HG02884 (cell line): ENCODE results near the gene PRSS12.
"Not testable (repeated sequence)": the region's sequence is repeated elsewhere in the genome, so short reads cannot be mapped to it uniquely, and the experiment has no call there.

Source experiments
- ATAC-seq: cut with Tn5 transposase; IDR thresholded peaks from one replicate; pipeline ENCODE4 v1.9.1; 2021; ENCODE audit warnings: mild to moderate bottlenecking, moderate library complexity; ENCODE audit not compliant: unreplicated experiment

The PRSS12 gene

DNA sequence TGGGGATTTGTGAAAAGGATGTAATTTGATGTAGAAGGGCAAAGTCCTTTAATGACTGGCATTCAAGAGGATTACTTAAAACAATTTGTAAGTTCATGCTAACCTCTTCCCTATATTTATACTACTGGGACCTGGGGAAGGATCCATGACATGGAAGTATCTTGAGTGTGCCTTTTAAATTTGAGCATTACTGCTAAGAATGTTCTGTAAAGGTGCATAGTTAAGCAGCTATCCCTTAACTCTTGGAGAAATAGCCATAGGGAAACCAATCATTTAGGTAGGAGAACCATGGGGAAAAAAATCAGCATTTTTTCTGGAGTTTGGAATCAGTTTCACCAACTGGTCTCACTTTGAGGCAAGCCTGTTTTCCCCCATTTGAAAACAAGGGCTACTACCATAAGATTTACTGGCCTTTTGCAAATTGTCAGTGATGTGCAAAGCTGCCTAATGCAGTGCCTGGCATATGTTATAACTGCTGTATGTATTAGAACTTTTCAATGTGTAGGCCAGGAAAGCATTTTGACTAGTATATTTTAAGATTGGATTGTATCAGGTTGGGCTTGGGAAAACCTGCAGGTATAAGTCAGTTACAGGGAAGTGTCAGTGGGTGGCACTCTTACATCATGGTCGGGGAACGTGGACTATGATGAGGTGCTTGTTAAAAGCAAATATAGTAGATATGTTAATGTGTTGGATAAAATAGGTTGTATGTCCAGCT, 72.1 kb downstream of the PRSS12 start:
- ATAC-seq, result peak; percentile 12

DNA sequence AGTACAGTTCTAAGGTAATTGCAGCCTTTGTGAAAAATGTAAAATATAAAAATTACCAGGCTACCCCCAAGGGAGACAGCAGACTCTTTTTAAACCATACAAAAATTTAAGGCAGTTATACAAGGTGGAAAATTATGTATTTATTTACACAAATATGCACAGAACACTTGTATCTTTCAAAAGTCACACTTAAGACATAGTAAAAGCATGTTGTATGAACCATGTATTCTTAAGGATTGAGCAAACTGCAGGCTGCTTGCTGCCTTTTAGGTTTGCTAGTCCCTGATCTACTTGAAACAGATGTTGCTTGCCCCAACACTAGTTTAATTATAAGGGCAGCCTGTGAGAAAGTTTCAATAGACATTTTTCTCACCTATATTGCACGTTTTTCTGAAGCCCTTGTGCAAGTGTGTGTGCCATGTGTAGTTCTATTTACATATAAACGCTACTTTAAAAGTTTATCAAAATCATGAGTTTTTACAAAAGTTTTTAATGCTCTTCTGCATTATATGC, 72.8 kb downstream of the PRSS12 start:
- ATAC-seq, result no peak

DNA sequence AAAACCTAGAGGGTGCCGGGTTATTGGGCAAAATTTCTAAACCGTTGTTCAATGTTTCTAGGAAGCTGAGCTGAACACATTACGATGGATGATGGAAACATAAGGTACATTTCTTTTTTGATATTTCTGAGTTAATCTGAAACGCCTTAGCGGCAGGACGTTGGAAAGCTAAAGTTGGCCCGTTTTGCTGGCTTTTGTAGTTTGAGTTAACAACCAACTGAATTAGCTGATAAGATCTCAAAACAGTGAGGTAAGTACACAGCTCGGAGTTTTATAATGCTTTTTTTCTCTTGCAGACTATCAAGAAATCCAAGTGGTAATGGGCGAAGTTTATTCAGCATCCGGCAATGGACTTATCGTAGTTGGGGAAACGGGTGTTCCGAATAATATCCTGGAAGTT, 73.5 kb downstream of the PRSS12 start:
- ATAC-seq, result no peak

DNA sequence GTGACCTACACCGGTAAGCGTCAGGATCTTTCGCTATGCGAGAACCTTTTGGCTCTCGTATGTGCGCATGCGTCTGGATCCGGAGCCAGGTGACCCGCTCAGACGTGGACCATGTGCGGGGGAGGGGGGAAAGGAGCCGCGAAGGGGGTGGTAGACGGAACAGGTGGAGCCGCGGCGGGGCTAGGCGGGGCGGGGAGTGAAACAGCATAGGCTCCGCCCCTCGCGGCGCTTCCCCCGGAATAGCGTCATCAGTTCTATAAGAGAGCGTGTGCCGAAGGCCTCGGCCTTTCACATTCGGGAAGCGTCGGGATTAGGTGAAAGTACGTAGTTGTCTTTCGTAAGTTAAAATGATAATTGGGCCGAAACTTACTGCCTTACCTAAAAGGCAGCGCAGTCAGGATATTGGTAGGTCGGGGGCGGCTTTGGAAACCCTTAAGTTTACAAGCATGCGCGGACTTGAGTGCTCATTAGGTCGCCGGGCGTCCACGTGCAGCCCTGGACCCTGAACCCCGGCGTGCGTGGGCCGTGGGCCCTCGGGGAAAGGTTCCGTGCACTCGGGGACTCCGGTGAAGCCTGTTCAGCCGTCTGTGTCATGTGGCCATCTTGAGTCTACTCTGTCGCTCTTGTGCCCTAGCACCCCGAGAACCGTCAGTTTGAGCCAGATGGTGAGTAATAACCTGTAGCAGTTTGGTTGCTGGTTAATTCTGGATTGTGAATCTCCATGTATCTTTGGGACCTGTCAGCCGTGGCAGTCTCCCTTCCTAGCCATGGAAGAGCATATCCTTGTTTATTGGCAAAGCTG, 74.1 kb downstream of the PRSS12 start:
- ATAC-seq, result peak; percentile 67

DNA sequence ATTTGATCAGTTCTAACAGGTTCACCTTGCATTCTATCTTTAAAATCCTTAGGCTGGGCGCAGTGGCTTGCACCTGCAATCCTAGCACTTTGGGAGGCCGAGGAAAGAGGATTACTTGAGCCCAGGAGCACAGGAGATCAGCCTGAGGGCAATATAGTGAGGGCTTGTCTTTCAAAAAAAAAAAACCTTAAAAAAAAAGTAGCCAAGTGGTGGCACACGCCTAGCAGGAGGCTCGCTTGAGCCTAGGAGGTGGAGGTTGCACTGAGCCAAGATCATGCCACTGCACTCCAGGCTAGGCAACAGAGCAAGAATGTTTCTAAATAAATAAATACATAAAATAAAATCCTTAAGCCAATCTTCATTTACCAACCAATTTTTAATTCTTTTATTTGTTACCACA, 75.6 kb downstream of the PRSS12 start:
- no peak for ATAC-seq

DNA sequence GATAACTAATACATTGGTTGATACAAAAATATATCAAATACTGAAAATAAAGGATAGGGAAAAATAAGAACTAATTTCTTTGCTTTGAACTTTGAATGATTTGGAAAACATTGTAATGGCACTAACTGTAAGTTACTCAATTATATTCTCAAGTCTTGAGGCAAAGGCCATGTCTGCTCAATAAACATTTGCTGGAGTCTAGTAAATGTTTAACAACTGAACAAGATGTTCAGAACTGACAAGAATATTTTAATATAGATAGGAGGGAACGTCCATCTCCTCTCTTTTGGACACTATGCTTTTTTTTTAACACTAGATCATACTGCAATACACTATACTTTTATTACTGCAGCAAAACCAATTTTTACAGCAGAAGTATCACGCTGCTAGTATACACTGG, 76.2 kb downstream of the PRSS12 start:
- no peak for ATAC-seq

DNA sequence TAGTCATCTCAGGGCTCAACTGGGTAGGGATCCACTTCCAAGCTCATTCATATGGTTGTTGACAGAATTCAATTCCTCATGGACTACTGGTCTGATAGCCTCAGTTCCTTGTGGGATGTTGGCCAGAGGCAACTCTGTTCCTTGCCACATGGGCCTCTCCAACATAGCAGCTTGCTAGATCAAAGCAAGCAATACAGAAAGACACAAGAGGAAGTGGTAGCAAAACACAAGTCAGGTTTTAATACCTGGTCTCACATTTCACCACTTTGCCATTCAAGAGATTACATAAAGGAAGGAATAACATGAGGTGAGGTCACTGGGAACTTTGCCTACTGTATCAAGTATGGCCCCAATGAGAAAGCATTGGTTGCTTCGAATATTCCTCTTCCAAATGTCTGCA, 79.2 kb downstream of the PRSS12 start:
- no peak for ATAC-seq

DNA sequence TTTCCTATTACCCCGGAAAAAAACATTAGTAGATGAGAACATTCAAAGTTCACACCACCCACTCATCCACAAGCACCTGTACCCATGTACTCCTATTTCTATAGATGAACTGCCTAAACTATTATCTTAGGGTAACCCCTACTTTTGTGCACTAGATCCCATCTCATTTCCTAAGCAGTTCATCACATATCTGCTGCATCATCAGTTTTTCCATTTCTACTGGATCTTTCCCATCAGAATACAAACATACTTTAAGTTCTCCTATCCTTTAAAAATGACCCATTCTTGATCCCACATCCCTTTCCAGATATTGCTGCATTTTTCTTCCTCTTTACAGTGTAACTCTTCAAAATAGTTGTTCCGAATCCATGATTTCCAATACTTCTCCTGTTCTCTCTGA, 81.0 kb downstream of the PRSS12 start:
- no peak for ATAC-seq

DNA sequence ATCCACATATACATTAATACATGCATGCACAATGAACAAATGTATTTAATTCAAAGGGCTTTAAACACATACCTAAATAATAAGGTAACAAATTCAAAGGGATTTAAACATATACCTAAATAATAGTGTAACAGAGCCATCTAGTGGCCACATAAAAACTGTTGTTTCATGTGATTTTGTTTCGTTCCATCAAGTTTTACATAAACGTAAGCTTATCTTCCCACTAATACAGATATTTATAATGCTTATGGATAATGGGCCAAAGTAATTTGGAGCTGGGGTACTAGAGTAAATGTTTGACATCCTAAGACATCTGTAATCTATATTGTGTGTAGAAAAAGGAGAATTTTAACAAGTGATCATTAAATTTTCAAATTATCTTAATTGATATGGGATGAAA, 82.3 kb downstream of the PRSS12 start:
- peak; percentile 63 for ATAC-seq

DNA sequence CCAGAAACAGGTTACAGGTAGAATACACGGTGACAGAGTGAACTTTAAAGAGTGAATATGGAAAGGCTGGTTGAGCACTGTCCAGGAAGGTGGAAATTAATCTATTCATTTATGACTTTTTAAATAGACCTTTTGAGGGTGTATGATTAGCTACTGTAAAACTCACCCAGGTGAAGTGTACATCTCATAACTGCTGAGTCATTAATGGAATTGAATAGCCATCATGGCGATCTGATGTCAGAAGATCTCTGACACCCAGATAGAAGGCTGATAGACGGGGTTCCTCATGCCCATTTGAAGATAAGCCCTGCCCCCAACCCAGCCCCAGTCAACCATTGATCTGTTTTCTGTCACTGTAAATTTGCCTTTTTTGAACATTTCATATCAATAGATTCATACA, 84.0 kb downstream of the PRSS12 start:
- ATAC-seq, result no peak

DNA sequence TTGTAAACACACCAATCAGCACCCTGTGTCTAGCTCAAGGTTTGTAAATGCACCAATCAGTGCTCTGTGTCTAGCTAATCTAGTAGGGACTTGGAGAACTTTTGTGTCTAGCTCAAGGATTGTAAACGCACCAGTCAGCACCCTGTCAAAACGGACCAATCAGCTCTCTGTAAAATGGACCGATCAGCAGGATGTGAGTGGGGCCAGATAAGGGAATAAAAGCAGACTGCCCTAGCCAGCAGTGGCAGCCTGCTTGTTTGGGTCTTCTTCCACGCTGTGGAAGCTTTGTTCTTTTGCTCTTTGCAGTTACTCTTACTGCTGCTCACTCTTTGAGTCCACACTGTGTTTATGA, 86.7 kb downstream of the PRSS12 start:
- not testable (repeated sequence) for ATAC-seq

DNA sequence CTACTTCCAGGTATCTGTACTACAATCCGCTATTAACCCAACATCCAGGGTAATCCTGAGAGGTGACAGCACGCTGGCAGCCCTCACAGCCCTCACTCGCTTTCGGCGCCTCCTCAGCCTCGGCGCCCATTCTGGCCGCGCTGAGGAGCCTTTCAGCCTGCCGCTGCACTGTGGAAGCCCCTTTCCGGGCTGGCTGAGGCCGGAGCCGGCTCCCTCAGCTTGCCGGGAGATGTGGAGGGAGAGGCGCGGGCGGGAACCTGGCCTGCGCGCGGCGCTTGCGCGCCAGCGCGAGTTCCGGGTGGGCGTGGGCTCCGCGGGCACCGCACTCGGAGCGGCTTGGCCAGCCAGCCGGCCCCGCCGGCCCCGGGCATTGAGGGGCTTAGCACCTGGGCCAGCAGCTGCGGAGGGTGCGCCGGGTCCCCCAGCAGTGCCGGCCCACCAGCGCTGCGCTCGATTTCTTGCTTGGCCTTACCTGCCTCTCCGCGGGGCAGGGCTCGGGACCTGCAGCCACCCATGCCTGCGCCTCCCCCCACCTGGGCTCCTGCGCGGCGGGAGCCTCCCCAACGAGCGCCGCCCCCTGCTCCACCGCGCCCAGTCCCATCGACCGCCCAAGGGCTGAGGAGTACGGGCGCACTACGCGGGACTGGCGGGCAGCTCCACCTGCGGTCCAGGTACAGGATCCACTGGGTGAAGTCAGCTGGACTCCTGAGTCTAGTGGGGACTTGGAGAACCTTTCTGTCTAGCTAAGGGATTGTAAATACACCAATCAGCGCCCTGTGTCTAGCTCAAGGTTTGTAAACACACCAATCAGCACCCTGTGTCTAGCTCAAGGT, 87.3 kb downstream of the PRSS12 start:
- ATAC-seq, result peak; percentile 50

DNA sequence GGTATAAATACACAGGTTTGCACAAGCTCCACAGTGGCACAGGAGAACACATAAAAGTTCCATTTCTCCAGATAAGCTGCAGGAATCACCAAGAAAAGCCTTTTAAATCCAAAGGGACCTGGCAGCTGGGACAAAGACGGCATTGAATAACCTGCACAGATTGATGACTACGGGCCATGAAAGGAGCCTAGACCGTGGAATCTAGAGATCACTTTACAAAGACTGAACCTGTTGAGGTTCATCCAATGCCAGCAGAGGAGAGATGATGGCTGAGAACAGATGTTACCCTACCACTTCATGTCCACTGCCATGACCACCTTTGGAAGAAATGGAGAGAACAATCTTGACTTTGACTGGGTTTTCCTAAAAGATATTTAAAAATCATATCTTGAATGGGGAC, 88.7 kb downstream of the PRSS12 start:
- no peak for ATAC-seq

DNA sequence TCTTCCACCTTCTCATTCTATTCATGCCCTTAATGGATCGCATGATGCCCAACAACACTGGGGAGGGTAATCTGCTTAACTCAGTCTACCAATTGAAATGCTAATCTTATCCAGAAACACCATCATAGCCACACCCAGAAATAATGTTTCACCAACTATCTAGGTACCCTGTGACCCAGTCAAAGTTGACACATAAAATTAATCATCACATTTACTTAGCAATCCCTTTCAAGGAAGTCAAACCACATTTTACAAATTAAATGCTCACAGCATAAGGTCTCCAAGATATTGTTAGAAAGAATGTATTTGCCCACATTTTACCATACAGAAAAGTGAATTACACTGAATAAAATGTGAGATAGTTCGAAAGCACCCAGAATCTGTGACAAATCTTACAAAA, 92.5 kb downstream of the PRSS12 start:
- ATAC-seq, result no peak

DNA sequence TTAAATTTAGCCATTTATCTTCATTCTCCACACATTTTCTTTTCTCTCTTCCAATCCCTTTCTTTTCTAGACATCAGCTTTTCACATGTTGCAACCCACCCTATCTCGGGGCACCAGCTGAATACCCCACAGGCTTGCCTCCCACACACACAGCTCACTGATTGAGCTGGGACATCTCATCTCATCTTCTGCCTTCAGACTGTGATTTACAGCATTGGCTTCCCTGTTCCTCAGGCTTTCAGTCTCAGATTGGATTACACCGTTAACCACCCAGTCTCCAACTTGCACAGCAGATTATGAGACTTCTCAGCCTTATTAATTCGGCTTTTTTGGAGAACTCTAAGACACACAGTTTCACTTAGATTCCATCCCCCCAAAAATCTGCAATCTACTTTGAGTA, 93.7 kb downstream of the PRSS12 start:
- ATAC-seq, result no peak

DNA sequence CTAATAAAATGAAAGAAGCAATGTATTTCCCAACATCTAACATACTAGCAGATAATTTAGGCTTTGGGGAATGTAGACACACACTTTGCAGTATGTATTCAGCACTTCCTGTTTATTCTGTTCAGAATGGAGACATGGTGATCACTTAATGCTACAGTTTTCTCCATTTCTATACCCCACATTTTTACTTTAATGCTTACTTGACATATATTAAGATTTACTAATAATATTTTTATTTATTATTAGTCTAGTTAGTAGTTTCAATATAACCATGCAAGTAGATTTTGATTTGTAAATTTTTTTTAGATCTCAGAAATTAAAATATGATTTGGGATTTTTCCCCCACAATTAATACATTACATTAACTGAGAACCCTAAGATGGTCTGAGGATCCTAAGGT, 98.4 kb downstream of the PRSS12 start:
- ATAC-seq, result no peak

DNA sequence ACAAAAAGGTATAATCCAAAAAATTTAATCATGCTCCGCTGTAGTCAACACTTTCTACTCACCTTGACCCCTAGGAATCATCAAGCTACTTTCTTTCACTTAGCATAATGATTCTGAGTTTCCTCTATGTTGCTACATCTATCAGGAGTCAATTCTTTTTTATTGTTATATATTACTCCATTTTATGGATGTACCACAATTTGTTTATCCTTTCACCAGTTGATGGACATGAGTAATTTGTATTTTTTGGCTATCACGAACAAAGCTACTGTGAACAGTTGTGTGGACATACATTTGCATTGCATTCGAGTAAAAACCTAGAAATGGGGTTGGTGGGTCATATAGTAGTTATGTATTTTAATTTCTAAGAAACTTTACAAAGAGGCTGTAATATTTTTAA, 102.9 kb downstream of the PRSS12 start:
- no peak for ATAC-seq

DNA sequence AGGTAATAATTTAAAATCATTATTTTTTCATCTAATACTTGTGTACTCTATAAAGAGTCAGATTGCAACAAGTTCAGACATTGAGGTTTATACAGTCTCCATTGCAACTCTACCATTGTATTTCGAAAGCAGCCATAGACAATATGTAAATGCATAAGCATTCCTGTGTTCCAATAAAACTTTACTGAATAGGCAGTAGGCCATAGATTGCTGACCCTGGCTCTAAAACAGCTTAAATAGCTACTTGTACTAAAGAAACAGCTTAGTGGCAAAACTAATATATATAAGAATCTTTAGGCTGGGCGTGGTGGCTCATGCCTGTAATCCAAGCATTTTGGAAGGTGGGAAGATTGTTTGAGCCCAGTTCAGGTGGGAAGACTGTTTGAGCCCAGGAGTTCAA, 115.3 kb downstream of the PRSS12 start:
- ATAC-seq, result no peak

DNA sequence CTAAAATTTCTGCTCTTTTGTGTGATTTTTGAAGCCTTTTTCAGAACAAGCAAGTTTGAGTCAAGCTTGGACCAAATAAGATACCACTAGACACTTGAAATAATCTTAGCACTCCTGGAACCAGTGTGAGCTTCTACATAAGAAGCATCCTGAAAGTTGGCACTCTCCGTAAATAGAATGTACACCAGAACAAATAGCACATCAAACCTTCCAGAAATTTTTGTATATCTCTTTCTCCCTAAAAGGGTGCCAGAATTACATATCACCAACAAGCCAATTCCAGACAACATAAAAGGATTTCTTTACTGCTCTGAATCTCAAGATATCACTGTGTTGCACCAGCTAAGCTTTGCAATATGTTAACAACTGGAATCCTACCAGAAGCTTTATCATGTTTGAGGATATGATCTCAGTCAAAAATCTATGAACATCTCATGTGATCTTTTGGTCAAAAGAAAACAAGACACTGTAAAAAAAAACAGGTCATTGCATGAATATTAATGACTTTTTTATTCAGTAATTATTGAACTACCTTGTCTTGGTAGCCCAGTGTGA, 117.2 kb downstream of the PRSS12 start:
- ATAC-seq, result no peak
